Activated CD4-positive, alpha-beta T cell treated with anti-CD3 and anti-CD28 coated beads, Interleukin-2, amount 50 U/mL, for 4 hours (primary cell): ENCODE measurements around the gene NACA2.

Experiments used
- DNase-seq, 2 experiments: peaks; one replicate each; pipeline ENCODE4 v3.0.0-alpha.2; 2020

NACA2 gene

GRCh38 chr17:61543786-61544415 is 47.1 kb downstream of the NACA2 start:
- DNase-seq, result no peak

- DNase-seq, result no peak
Measured at GRCh38 chr17:61542027-61542426, 49.0 kb downstream of the NACA2 start.

- no peak for DNase-seq
Measured at GRCh38 chr17:61540874-61541273, 50.1 kb downstream of the NACA2 start.
